WTC11 (cell line): ENCODE results near the gene DENND4B. TPM values are rescaled to one million over a fixed set of nuclear protein-coding genes. Genes with fewer than 3 reads are reported as not detected.
A peak's percentile ranks its signal among the peaks of the same experiment; 100 is the strongest.

Experiments used
- ATAC-seq: fragments of 200-7000 bp; cut with Tn5 transposase; 2 replicates; pipeline ENCODE4 v1.10.0; 2021; ENCODE audit warnings: mild to moderate bottlenecking, moderate library complexity
- CTCF ChIA-PET: fragments of 300-600 bp; sonication (Branson Sonifier 250); formaldehyde crosslinking; loops from one replicate; lab custom pipeline; 2021; ENCODE audit warnings: antibody characterized with exemption; lab: Charles Lee
- POLR2A ChIA-PET: fragments of 350-600 bp; sonication (Branson Sonifier 250); formaldehyde crosslinking; loops from one replicate; lab custom pipeline; 2021; ENCODE audit warnings: antibody characterized with exemption; lab: Charles Lee
- DNase-seq: peaks from one replicate; pipeline ENCODE4 v3.0.0; 2021; ENCODE audit warnings: low spot score
- H3K27ac Mint-ChIP-seq: 2 replicates; pipeline ENCODE4 v1.8.0; 2021; ENCODE audit warnings: mixed read lengths
- H3K27me3 Mint-ChIP-seq: 2 replicates; pipeline ENCODE4 v1.8.0; 2021; ENCODE audit warnings: low read depth, mild to moderate bottlenecking, moderate library complexity, mixed read lengths
- H3K36me3 Mint-ChIP-seq: 2 replicates; pipeline ENCODE4 v1.8.0; 2021; ENCODE audit warnings: mixed read lengths
- H3K4me1 Mint-ChIP-seq: 2 replicates; pipeline ENCODE4 v1.8.0; 2022; ENCODE audit warnings: mixed read lengths
- H3K4me3 Mint-ChIP-seq: 2 replicates; pipeline ENCODE4 v1.8.0; 2021; ENCODE audit warnings: mild to moderate bottlenecking, moderate library complexity, mixed read lengths
- H3K9me3 Mint-ChIP-seq: 2 replicates; pipeline ENCODE4 v1.8.0; 2021; ENCODE audit warnings: mixed read lengths
- ATF3 ChIP-seq: sonication (generic); formaldehyde crosslinking; conservative IDR thresholded peaks from 2 replicates; pipeline ENCODE4 v1.8.1; 2022; ENCODE audit warnings: mild to moderate bottlenecking, missing genetic modification reagents
- CREB1 ChIP-seq: sonication (generic); formaldehyde crosslinking; IDR thresholded peaks from 2 replicates; pipeline ENCODE4 v1.8.0; 2023; ENCODE audit warnings: mild to moderate bottlenecking, missing genetic modification reagents
- ELF4 ChIP-seq: sonication (generic); formaldehyde crosslinking; IDR thresholded peaks from 2 replicates; pipeline ENCODE4 v1.8.1; 2022; ENCODE audit warnings: low read depth, mild to moderate bottlenecking, moderate library complexity, missing genetic modification reagents
- FOXP4 ChIP-seq: sonication (generic); formaldehyde crosslinking; IDR thresholded peaks from 2 replicates; pipeline ENCODE4 v1.8.0; 2022; ENCODE audit warnings: mild to moderate bottlenecking, missing genetic modification reagents
- GTF2I ChIP-seq: fragments of 250-450 bp; sonication (Bioruptor Pico); conservative IDR thresholded peaks from 2 replicates; pipeline ENCODE4 v1.4.0; 2021; ENCODE audit warnings: mild to moderate bottlenecking
- JAZF1 ChIP-seq: fragments of 250-450 bp; sonication (Bioruptor Pico); IDR thresholded peaks from 2 replicates; pipeline ENCODE4 v1.9.0; 2021; ENCODE audit warnings: moderate library complexity, mild to moderate bottlenecking, inconsistent platforms
- MYBL2 ChIP-seq: sonication (generic); formaldehyde crosslinking; IDR thresholded peaks from 2 replicates; pipeline ENCODE4 v1.8.1; 2023; ENCODE audit warnings: mild to moderate bottlenecking, moderate library complexity, missing genetic modification reagents
- NFATC4 ChIP-seq: fragments of 250-450 bp; sonication (Bioruptor Pico); IDR thresholded peaks from 2 replicates; pipeline ENCODE4 v1.9.0; 2021; ENCODE audit warnings: mild to moderate bottlenecking
- NFE2L1 ChIP-seq: sonication (generic); formaldehyde crosslinking; IDR thresholded peaks from 2 replicates; pipeline ENCODE4 v1.8.1; 2023; ENCODE audit warnings: missing genetic modification reagents
- NFYB ChIP-seq: sonication (generic); formaldehyde crosslinking; conservative IDR thresholded peaks from 2 replicates; pipeline ENCODE4 v1.8.0; 2022; ENCODE audit warnings: low read depth, missing genetic modification reagents
- PREB ChIP-seq: sonication (generic); formaldehyde crosslinking; IDR thresholded peaks from 2 replicates; pipeline ENCODE4 v1.8.1; 2022; ENCODE audit warnings: mild to moderate bottlenecking, missing genetic modification reagents, moderate library complexity, borderline replicate concordance
- PRRX2 ChIP-seq: fragments of 250-450 bp; sonication (Bioruptor Pico); IDR thresholded peaks from 2 replicates; pipeline ENCODE4 v1.8.0; 2021; ENCODE audit warnings: mild to moderate bottlenecking
- SP1 ChIP-seq: sonication (generic); formaldehyde crosslinking; conservative IDR thresholded peaks from 2 replicates; pipeline ENCODE4 v1.8.1; 2022; ENCODE audit warnings: missing genetic modification reagents
- ZMAT4 ChIP-seq: fragments of 250-450 bp; sonication (Bioruptor Pico); IDR thresholded peaks from 2 replicates; pipeline ENCODE4 v1.9.0; 2021; ENCODE audit warnings: mild to moderate bottlenecking
- ZNF219 ChIP-seq: sonication (generic); formaldehyde crosslinking; IDR thresholded peaks from 2 replicates; pipeline ENCODE4 v1.8.0; 2023; ENCODE audit warnings: missing genetic modification reagents, mild to moderate bottlenecking, borderline replicate concordance
- ZNF232 ChIP-seq: sonication (generic); formaldehyde crosslinking; IDR thresholded peaks from 2 replicates; pipeline ENCODE4 v1.8.0; 2022; ENCODE audit warnings: mild to moderate bottlenecking, missing genetic modification reagents
- ZNF317 ChIP-seq: sonication (generic); formaldehyde crosslinking; IDR thresholded peaks from 2 replicates; pipeline ENCODE4 v1.8.1; 2023; ENCODE audit warnings: low read depth, mild to moderate bottlenecking, moderate library complexity, missing genetic modification reagents, borderline replicate concordance
- ZNF671 ChIP-seq: fragments of 250-450 bp; sonication (Bioruptor Pico); IDR thresholded peaks from 2 replicates; pipeline ENCODE4 v1.8.0; 2021; ENCODE audit warnings: mild to moderate bottlenecking
- total RNA-seq: library from RNA; stranded (reverse); gene quantifications from 3 replicates; pipeline ENCODE4 v1.2.3, GENCODE V29; 2021
- TF ChIP-seq, protein P1 (sequence below): sonication (generic); formaldehyde crosslinking; IDR thresholded peaks from 2 replicates; pipeline ENCODE4 v1.8.1; 2023; ENCODE audit warnings: mild to moderate bottlenecking, missing genetic modification reagents
- TF ChIP-seq, protein P2 (sequence below): fragments of 200-600 bp; IDR thresholded peaks from 2 replicates; pipeline ENCODE4 v1.8.0; 2022; ENCODE audit warnings: antibody characterized with exemption
- TF ChIP-seq, protein P3 (sequence below): sonication (generic); formaldehyde crosslinking; IDR thresholded peaks from 2 replicates; pipeline ENCODE4 v1.8.1; 2023; ENCODE audit warnings: mild to moderate bottlenecking, missing genetic modification reagents, borderline replicate concordance

DENND4B gene
- total RNA-seq, 1 experiment from 2014 or later: 93.1 TPM

DNA sequence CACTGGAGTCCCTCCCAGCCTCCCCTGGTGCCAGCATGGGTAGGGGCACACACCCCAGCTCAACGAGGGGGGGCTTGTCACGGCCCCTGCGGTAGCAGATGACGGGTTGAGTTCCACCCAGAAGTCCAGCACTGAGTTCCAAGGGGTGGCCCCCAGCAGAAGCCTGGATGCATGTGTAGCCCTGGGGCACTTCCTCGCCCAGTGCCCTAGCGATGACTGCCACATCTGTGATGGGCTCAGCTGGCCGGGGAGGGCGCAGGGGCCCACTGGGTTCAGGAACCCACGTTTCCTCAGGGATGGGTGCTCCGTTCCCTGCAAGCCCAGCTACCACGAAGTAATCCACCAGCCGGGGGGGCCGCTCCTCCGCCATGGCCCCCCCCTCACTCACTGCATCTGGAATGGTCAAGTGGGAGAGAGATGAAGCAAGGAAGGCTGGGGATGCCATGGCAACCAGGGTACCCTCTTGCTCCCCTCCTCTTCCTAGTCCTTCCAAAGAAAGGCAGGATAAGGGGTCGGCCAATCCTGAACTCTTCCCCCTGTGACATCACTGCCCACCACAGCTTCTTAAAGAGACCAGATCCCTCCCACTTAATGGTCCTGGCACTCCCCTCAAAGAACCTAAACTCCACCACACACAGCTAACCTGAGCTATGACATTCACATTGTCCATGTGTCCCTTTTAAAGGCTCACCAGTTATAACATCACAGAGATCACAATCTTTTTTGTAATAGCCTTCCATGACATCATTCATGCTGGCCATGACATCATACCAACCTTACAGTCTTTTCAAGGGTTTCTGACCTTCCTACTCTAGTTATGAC lies 2.3 kb downstream of the DENND4B start (continued):
- no peak for TF ChIP-seq ATF3 (CRISPR knock-in tag)
- TF ChIP-seq ZNF317 (CRISPR knock-in tag): no peak
- no peak for TF ChIP-seq NFE2L1

GRCh38 chr1:153942766-153943549 lies 3.6 kb downstream of the DENND4B start:
- peak overlapping the region; percentile 21; the same call in 1 of the 2 replicates for H3K27ac Mint-ChIP-seq
- no peak overlapping the region for H3K4me3 Mint-ChIP-seq
- ChIA-PET POLR2A (no interaction called here), CTCF (interaction anchor here (0.7 to 1.3 kb wide), 2 partner anchors 13 to 145 kb away, joined by 3 to 4 read pairs; no protein-coding TSS in a partner anchor)
- H3K27me3 Mint-ChIP-seq: no peaks in the 10 kb centered on the region
- H3K9me3 Mint-ChIP-seq: no peaks in the 10 kb centered on the region
- ATAC-seq (no peak), DNase-seq (no peak)
- no peak for TF ChIP-seq SP1
- TF ChIP-seq, protein P1, sequence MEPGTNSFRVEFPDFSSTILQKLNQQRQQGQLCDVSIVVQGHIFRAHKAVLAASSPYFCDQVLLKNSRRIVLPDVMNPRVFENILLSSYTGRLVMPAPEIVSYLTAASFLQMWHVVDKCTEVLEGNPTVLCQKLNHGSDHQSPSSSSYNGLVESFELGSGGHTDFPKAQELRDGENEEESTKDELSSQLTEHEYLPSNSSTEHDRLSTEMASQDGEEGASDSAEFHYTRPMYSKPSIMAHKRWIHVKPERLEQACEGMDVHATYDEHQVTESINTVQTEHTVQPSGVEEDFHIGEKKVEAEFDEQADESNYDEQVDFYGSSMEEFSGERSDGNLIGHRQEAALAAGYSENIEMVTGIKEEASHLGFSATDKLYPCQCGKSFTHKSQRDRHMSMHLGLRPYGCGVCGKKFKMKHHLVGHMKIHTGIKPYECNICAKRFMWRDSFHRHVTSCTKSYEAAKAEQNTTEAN (CRISPR knock-in tag): no peak
- no peak for TF ChIP-seq CREB1 (CRISPR knock-in tag)
- TF ChIP-seq NFYB (CRISPR knock-in tag): no peak
- TF ChIP-seq, protein P2, sequence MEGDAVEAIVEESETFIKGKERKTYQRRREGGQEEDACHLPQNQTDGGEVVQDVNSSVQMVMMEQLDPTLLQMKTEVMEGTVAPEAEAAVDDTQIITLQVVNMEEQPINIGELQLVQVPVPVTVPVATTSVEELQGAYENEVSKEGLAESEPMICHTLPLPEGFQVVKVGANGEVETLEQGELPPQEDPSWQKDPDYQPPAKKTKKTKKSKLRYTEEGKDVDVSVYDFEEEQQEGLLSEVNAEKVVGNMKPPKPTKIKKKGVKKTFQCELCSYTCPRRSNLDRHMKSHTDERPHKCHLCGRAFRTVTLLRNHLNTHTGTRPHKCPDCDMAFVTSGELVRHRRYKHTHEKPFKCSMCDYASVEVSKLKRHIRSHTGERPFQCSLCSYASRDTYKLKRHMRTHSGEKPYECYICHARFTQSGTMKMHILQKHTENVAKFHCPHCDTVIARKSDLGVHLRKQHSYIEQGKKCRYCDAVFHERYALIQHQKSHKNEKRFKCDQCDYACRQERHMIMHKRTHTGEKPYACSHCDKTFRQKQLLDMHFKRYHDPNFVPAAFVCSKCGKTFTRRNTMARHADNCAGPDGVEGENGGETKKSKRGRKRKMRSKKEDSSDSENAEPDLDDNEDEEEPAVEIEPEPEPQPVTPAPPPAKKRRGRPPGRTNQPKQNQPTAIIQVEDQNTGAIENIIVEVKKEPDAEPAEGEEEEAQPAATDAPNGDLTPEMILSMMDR: no peak
- TF ChIP-seq ELF4 (CRISPR knock-in tag): no peak
- no peak for TF ChIP-seq NFATC4
- no peak for TF ChIP-seq JAZF1 (CRISPR knock-in tag)
- no peak for TF ChIP-seq NFE2L1
- no peak for TF ChIP-seq GTF2I (CRISPR knock-in tag)
- no peak for TF ChIP-seq PRRX2 (CRISPR knock-in tag)
- TF ChIP-seq, protein P3, sequence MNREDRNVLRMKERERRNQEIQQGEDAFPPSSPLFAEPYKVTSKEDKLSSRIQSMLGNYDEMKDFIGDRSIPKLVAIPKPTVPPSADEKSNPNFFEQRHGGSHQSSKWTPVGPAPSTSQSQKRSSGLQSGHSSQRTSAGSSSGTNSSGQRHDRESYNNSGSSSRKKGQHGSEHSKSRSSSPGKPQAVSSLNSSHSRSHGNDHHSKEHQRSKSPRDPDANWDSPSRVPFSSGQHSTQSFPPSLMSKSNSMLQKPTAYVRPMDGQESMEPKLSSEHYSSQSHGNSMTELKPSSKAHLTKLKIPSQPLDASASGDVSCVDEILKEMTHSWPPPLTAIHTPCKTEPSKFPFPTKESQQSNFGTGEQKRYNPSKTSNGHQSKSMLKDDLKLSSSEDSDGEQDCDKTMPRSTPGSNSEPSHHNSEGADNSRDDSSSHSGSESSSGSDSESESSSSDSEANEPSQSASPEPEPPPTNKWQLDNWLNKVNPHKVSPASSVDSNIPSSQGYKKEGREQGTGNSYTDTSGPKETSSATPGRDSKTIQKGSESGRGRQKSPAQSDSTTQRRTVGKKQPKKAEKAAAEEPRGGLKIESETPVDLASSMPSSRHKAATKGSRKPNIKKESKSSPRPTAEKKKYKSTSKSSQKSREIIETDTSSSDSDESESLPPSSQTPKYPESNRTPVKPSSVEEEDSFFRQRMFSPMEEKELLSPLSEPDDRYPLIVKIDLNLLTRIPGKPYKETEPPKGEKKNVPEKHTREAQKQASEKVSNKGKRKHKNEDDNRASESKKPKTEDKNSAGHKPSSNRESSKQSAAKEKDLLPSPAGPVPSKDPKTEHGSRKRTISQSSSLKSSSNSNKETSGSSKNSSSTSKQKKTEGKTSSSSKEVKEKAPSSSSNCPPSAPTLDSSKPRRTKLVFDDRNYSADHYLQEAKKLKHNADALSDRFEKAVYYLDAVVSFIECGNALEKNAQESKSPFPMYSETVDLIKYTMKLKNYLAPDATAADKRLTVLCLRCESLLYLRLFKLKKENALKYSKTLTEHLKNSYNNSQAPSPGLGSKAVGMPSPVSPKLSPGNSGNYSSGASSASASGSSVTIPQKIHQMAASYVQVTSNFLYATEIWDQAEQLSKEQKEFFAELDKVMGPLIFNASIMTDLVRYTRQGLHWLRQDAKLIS (CRISPR knock-in tag): no peak
- TF ChIP-seq MYBL2: no peak
- no peak for TF ChIP-seq FOXP4
- no peak for TF ChIP-seq ZMAT4
- TF ChIP-seq ZNF219 (CRISPR knock-in tag): no peak
- TF ChIP-seq ZNF232: no peak
- TF ChIP-seq ZNF671 (CRISPR knock-in tag): no peak
- no peak for TF ChIP-seq PREB (CRISPR knock-in tag)
- peaks cover 13% of the 10 kb centered on the region for H3K4me1 Mint-ChIP-seq
- peaks cover 17% of the 10 kb centered on the region; the same call in 1 of the 2 replicates for H3K36me3 Mint-ChIP-seq
